G401.6 (cell line): ENCODE results near the gene LRRC45.
A peak's percentile ranks its signal among the peaks of the same experiment; 100 is the strongest.
"Not testable (repeated sequence)": the region's sequence is repeated elsewhere in the genome, so short reads cannot be mapped to it uniquely, and the experiment has no call there.

Experiments used
- FAIRE-seq: peaks from 2 replicates; lab custom pipeline; 2012; peaks lifted over from hg19 to GRCh38; lab: Jason Lieb, UNC

Gene LRRC45

GRCh38 chr17:82022981-82023446 lies at the start of gene LRRC45:
Gene LRRC45, plus strand, starts transcription at chr17:82023305. Its CDS starts 339 bp downstream, at chr17:82023644.
- peak; percentile 99 for FAIRE-seq

- FAIRE-seq: no peak
Observed at GRCh38 chr17:81973432-81973831, 49.7 kb upstream of the LRRC45 start.

GRCh38 chr17:81976332-81977210 lies 46.5 kb upstream of the LRRC45 start:
- FAIRE-seq: no peak

GRCh38 chr17:81977211-81977808 lies 45.8 kb upstream of the LRRC45 start, which contains the start of gene ASPSCR1:
Gene ASPSCR1, plus strand, starts transcription at chr17:81977629. Its CDS starts 18 bp downstream, at chr17:81977647.
- no peak for FAIRE-seq

- no peak for FAIRE-seq
Observed at GRCh38 chr17:81978524-81979298, 44.4 kb upstream of the LRRC45 start.

GRCh38 chr17:81980122-81980521 lies 43.0 kb upstream of the LRRC45 start:
- no peak for FAIRE-seq

GRCh38 chr17:81980707-81981343 lies 42.3 kb upstream of the LRRC45 start:
- FAIRE-seq: no peak

GRCh38 chr17:81981511-81981910 lies 41.6 kb upstream of the LRRC45 start:
- FAIRE-seq: not testable (repeated sequence)

GRCh38 chr17:81983011-81983638 lies 40.0 kb upstream of the LRRC45 start:
- no peak for FAIRE-seq

GRCh38 chr17:81983639-81984373 lies 39.3 kb upstream of the LRRC45 start:
- no peak for FAIRE-seq

- no peak for FAIRE-seq
Observed at GRCh38 chr17:81984773-81985410, 38.2 kb upstream of the LRRC45 start.

- FAIRE-seq: no peak
Observed at GRCh38 chr17:81986606-81987005, 36.5 kb upstream of the LRRC45 start.

- no peak for FAIRE-seq
Observed at GRCh38 chr17:81987161-81987770, 35.8 kb upstream of the LRRC45 start.

GRCh38 chr17:81990836-81991683 lies 32.0 kb upstream of the LRRC45 start:
- no peak for FAIRE-seq

- no peak for FAIRE-seq
Observed at GRCh38 chr17:81991684-81992305, 31.3 kb upstream of the LRRC45 start.

- no peak for FAIRE-seq
Observed at GRCh38 chr17:81992306-81993102, 30.6 kb upstream of the LRRC45 start.

- no peak for FAIRE-seq
Observed at GRCh38 chr17:81993729-81994592, 29.1 kb upstream of the LRRC45 start.
